GM19455 (cell line): ENCODE results near the gene GRM8.
"Not testable (repeated sequence)": the region's sequence is repeated elsewhere in the genome, so short reads cannot be mapped to it uniquely, and the experiment has no call there.

Source experiments
- ATAC-seq: cut with Tn5 transposase; IDR thresholded peaks from one replicate; pipeline ENCODE4 v1.9.1; 2021; ENCODE audit not compliant: unreplicated experiment

Gene GRM8

DNA sequence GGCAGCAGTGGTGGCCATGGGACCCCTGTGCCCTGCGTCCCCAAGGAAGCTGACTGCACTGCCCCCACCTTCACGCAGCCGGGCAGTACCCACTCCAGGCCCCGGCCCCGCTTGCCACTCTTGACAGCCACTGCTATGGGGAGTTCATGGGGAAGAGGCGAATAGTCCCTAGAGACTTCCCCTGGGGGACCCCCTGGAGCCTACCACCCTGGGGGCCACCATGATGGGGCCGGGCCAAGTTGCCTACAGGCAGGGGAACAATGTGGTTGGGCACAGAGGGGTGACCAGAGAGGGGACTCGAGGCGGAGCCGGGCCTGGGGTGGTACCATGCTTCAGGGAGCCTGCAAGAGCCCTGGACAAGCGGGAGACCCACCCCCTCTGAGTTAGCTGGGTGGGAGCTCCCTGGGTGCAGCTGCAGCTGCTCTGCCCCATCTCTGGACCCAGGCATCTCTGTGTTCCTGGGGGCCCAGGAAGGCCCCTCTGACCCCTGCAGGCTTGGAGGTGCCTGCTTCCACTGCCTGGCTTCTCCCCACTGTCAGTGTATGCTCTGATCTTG is 567.6 kb downstream of the GRM8 start:
- no peak for ATAC-seq

DNA sequence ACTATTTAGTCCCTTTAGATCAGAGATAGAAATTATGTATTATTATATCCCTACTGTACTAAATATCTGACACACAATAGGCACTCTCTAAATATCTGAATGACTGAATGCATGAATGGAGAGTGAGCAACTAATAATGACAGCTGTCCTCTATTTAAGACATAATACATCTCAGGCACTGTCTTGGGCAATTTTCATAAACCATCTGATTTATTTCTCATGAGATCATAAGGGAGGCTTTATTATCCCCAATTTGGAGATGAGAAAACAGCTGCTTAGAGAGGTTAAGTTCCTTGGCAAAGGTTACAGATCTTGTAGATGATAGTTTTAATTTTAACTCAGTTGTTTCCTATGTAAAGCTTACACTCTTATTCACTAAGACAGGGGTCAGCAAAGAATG is 570.6 kb downstream of the GRM8 start:
- ATAC-seq, result no peak

DNA sequence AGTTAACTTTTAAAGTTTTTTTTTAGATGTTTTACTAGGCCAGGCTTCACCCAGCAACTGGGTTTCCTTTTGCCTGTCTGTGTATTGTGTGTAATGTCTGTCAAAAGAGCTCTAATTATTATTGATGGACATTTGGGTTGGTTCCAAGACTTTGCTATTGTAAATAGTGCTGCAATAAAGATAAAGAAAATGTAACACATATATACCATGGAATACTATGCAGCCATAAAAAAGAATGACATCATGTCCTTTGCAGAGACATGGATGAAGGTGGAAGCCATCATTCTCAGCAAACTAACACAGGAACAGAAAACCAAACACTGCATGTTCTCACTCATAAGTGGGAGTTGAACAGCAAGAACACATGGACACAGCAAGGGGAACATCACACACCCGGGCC is 584.0 kb downstream of the GRM8 start:
- ATAC-seq, result not testable (repeated sequence)

DNA sequence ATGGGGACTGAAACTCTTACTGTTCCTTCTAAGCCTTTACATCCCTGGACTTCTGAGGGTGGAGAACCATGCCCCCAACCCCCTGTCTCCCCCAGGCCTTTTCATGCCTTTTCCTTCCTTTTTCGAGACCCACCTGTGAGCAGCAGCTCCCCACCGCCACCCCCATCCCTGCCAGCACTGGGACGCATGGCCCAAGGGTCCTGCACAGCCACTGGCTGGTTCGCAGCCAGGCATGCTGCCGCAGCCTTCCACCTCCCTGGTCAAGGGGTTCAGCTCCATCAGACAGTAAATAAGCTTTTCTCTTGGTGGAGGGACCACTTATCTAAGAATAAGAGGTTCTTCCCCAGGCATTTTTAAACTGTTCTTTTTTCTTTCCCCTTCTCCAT is 584.4 kb downstream of the GRM8 start:
- no peak for ATAC-seq

DNA sequence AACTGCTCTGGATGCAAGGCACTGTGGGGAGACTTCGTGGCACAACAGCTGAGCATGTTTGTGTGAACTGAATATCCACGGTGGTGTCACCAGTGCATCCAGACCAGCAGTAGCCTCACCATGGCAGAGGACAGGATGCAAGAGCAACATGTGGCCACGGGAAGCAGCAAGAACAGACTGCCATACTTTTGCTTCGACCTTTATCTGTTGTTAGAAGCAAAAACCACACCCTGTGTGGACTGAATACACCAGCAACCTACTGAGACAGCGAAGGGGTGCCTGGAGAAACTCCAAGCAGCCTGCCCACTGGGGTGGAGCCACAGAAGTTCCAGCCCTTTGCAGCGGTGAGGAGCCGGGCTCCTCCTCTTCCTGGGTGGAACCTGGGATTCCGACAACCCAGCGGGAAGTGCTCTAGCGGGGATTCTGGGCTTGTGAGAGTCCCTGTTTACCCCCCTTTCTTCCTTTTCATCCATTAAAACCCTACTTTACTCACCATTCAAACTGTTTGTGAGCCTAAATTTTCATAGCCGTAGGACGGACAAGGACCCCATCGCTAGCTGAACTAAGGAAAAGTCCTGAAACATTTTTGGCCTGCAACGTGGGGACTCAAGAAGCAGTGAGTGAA is 584.9 kb downstream of the GRM8 start:
- ATAC-seq, result no peak

DNA sequence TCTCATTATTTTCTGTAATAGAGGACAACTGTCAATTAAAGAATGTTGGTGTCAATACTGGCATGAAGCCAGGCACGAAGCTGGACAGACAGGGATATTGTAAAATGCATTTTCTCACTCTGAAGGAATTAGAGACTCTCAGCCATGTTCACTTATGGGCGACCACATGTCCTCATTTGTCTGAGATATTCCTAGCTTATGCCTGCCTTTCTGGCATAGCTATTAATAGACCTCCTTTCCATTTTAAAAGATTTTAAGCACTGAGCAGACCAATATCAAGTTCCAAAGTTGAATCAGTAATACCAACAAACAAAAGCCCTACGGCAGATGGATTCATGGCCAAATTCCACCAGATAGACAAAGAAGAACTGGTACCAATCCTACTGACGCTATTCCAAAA is 589.9 kb downstream of the GRM8 start:
- no peak for ATAC-seq

DNA sequence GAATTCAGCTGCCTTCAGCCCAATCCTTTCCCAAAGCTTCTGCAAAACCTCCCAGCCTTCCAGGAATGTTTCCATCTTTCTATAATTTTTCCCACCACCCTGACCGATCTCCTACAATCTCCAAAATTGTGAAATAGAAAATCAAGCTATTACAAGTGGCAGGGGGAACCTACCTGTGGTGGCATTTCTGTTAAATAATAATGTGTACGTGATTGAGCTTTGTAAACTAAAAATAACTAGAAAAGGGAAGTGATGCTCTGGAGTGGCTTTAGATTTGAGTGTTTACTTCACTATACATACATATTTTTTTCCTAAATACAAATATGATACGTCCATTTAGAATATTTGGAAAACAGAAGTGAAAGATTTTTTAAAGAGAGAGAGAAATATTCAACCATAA is 593.6 kb downstream of the GRM8 start:
- ATAC-seq, result peak; percentile 62

DNA sequence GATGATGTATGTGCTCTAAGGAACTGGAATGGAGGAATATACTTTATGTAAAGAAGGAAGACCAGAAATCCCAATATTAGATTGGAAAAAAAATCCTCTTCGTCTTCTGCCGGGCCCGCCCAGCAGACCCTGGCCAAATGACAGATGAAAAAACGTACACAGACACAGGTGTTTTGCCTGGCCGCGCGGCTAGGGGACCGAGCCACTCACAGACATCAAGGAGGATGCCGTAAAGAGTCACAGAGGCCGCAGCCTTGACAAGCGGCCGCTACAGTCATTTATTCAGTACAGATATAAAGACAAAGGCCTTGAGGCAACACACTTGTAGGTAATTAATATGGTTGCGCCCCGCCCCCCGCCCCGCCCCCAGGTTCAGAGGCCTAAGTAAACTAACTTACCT is 594.1 kb downstream of the GRM8 start:
- no peak for ATAC-seq

DNA sequence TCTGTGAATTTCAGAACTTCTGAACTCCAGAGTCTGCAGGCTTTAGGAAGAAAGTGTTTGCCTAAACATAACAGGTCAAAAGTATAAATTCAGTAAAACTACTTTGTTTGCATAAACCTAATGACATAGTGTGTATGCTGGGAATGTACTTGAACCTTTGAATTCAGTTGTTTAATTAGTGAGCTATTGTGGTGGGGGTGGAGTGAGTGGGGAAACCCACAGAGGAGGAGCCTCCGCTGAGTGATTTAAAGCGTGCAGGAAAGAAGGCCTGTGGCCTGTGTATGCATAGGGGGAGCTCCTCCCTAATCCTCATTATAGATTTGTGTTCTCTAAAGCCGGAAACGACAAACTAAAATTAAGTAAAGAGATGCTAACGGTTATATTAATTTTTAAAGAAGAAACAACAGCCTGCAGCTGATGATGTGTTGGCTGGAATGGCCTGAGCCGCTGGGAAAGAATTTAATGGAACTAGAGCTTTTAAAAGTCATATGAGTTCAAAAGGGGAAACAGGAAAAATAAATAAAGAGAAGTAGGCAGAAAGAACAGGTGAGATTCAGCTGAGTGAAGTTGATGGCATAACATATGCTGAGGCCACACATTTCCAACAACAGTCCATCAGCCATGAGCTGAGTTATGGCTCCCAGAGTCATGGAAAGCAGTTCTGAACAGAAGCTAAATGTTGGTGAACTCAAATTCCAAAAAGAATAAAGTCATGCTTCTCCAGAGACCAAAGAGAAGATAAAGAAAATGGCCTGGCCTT is 595.0 kb downstream of the GRM8 start:
- ATAC-seq, result peak; percentile 86

DNA sequence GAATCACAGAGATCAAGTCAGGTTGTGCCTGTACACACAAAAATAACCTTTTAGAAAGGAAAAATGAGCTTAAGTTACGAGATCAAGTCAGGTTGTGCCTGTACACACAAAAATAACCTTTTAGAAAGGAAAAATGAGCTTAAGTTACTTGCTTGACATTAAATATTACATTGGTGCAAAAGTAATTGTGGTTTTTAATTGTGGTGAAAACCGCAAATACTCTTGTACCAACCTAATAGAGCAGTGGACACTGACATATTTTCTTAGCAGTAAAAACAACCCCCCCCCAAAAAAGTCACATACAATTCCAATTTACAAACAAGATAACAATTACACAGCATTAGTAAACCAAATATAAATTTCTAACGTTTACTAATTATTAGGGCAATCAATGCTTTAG is 595.6 kb downstream of the GRM8 start:
- ATAC-seq, result no peak

DNA sequence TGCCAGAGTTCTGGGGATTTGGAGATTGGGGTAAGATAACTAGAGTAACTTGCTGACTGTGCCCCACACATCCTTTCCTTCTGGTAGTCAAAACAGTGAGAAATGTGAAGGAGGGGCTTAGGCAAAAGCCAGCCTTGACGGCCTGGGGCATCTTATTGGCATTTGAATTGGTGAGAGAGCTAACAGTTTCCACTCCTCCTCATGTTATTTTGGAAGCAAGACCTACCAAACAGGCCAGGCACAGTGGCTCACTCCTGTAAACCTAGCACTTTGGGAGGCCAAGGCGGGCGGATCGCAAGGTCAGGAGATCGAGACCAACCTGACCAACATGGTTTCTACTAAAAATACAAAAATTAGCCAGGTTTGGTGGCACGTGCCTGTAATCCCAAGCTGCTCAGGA is 596.6 kb downstream of the GRM8 start:
- no peak for ATAC-seq

DNA sequence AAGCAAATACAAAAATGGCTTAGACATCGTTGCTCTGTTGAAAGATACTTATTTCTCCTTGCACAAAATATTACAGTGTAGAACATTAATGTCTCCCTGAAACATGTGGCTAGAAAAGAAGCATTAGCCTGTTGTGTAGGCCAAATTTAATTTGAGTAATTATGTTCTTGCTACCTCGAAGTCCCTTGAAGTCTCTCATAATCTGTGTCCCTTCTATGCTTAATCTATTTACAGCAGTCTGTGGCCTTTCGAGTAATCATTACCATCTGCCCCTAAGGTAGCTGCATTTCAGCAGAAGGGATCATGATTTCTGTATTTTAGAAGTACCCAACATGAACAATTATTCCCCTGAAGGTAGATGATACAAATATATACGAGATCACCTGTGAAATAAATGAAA is 615.2 kb downstream of the GRM8 start:
- ATAC-seq, result no peak

DNA sequence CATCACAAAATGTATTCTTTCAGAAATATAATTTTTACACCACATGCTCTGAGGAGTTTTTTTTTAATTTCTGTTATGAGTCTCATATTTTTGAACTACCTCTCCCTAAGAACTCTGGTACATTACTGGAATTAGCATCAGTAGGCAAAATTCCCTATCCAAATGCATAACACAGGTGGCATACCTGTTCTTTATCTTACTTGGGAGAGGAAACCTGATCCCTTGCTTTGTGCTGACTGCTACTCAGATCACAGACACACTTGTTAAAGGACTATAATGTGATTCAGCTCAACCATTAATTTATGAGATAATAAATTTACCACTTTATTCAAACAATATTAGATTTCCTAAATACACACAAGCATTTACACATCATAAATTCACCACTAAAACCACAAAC is 617.2 kb downstream of the GRM8 start:
- ATAC-seq, result no peak

DNA sequence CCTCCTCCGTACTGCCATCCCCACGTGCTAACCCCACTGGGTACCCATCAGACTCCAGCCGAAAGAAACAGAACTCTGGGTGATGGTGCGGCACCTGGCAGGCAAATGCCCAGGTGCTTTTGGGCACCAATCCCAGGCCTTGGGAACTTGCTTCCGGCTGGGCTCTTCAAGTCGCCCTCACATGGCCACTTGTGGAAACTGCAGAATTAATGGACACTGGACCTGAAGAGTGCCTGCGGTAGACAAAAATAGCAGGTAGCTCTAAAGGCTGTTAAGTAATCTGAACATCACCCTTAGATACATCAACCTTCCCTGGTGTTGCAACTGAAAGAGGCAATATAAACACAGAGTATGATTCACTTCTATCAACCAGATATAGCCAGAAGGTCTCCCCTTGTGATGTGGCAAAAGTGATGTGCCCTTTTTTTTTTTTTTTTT is 644.4 kb downstream of the GRM8 start:
- no peak for ATAC-seq

DNA sequence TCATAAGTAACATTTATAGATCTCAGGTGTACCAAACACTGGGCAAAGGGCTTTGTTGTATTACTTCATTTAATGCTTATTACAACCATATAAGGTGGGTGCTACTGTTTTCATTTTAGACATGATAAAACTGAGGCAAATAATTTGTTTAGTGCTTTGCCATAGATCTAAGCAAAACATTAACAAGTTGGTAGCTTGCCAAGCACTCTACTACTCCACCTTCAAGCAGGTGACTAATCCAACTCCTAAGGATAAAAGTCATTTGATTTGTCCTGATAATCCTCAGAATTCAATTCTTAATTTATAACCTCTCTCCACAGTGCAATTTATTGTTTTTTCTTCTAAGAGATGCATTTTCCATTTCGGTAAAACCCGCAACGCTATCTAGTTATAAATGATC is 646.4 kb downstream of the GRM8 start:
- no peak for ATAC-seq

DNA sequence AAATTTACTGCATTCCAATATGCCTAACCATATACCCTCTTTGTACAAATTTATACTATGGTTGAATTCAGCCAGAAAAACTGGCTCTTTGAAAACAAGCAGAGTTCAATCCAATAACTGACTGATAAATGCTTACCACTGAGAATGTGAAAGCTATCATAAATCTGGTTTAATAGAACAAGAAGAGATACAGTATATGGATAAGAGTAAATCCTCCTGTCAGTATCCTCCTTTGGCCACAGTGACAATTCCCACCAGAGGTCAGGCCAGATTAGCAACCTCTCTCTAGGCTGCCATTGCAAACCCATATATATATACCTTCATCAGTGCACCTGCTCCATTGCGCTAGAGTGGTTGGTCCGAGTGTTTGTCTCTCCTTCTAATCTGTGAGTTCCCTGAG is 647.2 kb downstream of the GRM8 start:
- no peak for ATAC-seq

DNA sequence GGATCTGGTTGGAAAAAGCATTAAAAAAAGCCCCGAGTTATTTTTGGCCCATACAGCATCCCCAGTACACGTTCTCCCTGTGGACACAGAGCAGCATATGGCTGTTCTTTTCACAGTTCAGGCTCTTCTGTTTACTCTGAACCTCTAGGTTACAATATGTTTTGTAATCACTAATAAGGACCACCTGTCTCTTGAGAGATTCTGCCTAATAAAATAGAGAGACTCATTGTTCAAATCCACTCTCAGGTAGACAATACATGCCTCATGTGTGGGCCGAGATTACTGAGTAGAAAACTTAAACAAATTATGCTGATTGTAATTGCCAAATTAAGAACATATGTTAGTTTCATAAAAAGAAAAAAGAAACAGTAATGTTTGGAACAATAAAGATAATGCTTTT is 647.7 kb downstream of the GRM8 start:
- no peak for ATAC-seq

DNA sequence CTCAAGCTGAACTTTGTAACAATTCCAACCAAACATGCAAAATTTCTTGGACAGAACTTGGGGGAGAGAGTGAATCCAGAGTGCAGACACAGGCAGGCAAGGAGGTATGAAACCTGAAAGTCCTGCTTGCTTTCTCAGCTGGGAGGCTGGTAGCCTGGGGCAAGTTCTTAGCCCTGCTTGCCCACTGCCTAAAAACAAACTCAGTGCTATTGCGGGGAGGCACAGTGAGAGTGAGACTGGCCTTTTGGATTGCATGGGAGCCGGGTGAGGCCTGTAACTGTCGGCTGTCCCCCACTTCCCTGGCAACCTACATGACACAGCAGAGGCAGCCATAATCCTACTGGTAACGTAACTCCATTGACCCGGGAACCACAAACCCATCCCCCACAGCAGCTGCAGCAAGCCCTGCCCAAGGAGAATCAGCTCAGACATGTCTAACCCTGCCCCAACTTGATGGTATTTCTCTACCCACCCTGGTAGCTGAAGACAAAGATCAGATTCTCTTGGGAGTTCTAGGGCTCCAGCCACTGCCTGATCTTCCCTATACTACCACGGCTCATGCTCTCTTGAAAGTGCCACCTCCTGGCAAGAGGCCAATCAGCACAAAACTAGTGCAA is 663.6 kb downstream of the GRM8 start:
- ATAC-seq, result no peak

DNA sequence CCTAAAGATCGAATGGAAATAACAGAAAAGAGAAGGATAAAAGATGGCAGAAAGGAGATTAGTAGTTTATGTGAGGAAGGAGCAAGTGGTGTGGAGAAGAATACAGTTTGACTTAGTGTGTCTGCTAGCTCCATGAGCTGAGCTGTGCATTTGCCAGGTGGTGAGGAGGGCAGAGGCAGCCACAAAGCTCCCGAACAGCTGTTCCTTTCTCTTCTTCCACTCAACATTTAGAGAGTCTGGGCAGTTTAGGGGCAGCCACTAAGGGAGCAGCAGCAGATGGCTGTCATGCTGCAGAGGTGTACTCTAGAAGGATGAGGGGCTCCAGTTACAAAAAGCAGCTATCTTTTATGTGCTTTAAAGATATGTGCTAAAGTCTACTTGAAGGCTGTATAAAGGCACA is 674.4 kb downstream of the GRM8 start:
- ATAC-seq, result no peak

DNA sequence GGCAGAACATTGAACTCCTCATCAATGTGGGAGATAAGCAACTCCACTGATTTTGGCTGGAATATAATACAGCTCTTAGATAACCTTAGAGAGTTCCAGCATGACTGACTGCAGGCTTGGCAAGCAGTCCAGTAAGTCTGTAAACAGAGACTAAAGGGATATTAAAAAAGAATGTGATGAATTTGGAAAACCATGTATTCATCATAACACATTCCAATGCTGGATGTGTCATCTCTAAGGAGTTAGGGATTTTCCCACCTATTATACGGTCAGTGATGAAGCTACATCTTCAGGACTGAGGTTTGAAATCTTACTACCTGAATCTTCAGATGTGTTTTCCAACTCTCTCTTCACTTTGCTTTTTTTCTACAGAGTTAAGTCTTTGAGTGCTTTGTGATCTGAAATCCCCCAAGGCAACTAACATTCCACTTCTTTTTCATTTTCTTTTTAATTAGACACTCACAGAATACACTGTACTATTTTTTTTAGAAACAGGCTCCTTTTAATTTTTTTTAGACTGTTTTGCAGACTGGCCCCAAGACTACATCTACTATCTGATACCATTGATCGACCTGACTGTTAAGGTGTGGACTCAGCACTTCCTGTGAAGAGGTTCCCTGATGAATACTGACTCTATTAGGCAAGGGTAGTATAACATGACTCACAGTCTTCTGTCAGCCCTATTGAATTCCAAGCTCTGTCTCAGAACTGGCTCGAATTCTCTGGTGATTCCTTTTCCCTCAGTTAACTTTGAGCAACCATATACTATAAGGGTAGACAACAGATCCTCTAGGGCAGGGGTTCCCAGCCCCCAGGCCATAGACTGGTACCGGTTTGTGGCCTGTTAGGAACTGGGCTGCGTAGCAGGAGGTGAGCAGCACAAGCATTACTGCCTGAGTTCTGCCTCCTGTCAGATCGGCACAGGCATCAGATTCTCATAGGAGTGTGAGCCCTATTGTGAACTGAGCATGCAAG is 678.2 kb downstream of the GRM8 start:
- ATAC-seq, result no peak

DNA sequence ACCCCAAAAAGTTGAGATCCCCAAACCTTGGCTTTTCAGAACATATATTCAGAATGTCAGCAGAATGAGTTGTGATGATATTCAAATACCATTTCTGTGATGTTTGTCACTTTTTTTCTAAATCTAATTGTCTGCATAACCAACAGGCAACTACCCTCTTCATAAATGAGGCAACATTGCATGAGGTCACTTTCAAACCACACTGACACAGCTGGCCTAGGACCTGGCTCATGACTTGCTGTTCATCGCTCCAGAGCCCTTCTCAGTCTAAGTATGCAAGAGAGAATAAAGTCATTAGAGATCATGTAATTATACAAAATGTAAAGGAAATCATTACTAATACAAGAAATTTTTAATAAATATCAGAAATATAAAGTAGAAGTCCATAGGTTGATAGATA is 681.9 kb downstream of the GRM8 start:
- no peak for ATAC-seq
